Heart left ventricle (tissue), 16 donors: ENCODE measurements around the gene PMEPA1. TPM values are rescaled to one million over a fixed set of nuclear protein-coding genes. Genes with fewer than 3 reads are reported as not detected.

ENCODE experiments used
- ATAC-seq, 4 donors: fragments of 200-7000 bp; cut with Tn5 transposase; one replicate each; pipeline ENCODE4 v1.9.1; 2020 to 2022; ENCODE audit warnings: moderate library complexity in 4 of 4, mild to moderate bottlenecking in 3 of 4, moderate number of reproducible peaks in 1 of 4
- DNase-seq, 5 donors: peaks; one replicate each; pipeline ENCODE4 v3.0.0-alpha.2; 2020
- H3K27ac ChIP-seq, 12 donors: fragments of 200-600 bp; sonication (generic) in 4 of 12; one replicate each; pipeline versions ENCODE4 v1.5.0 to v1.8.0; 2016 to 2022; ENCODE audit warnings: mild to moderate bottlenecking in 2 of 12
- H3K27me3 ChIP-seq, 9 donors: fragments of 200-600 bp; sonication (generic) in 2 of 9; one replicate each; pipeline versions ENCODE4 v1.5.1 to v1.8.0; 2016 to 2022; ENCODE audit warnings: mild to moderate bottlenecking in 3 of 9
- H3K36me3 ChIP-seq, 9 donors: fragments of 200-600 bp; sonication (generic) in 2 of 9; one replicate each; pipeline versions ENCODE4 v1.5.0 to v1.8.0; 2018 to 2022; ENCODE audit warnings: mild to moderate bottlenecking in 2 of 9
- H3K4me1 ChIP-seq, 12 donors: fragments of 200-600 bp; sonication (generic) in 4 of 12; one replicate each; pipeline versions ENCODE4 v1.5.0 to v1.8.0; 2016 to 2022; ENCODE audit warnings: mild to moderate bottlenecking in 3 of 12
- H3K4me3 ChIP-seq, 12 donors: fragments of 200-600 bp; sonication (generic) in 4 of 12; one replicate each; pipeline versions ENCODE4 v1.5.0 to v1.8.0; 2017 to 2022; ENCODE audit warnings: mild to moderate bottlenecking in 9 of 12, moderate library complexity in 4 of 12
- H3K9me3 ChIP-seq, 12 donors: fragments of 200-600 bp; sonication (generic) in 4 of 12; one replicate each; pipeline versions ENCODE4 v1.5.0 to v1.8.0; 2016 to 2022; ENCODE audit warnings: mild to moderate bottlenecking in 1 of 12
- POLR2A ChIP-seq, 2 donors: fragments of 450-650 bp; IDR thresholded peaks; one replicate each; pipeline ENCODE4 v1.6.1; 2017; ENCODE audit warnings: antibody characterized with exemption in 2 of 2, mild to moderate bottlenecking in 2 of 2, moderate library complexity in 2 of 2
- WGBS, 4 donors: extraction: QIAGEN DNeasy Blood & Tissue Kit in 2 of 4; methylation state at CpG; one replicate each; pipeline versions ENCODE4 v1.1.5 to v1.1.7; 2013 to 2018; 5-methylcytosine and 5-hydroxymethylcytosine counted together
- intact Hi-C, 10 donors: fragments of 100-400 bp; cut with DNase I; formaldehyde crosslinking; loops; one replicate each; pipeline versions ENCODE4 v1.11.1 to v1.14.2; 2022
- polyA plus RNA-seq, 2 donors: library from polyadenylated mRNA; stranded (reverse); fragments of 200-250 nt; gene quantifications; one replicate each; pipeline ENCODE4 v1.2.3, GENCODE V29; 2013
- total RNA-seq, 9 donors: library from RNA; depleted of rRNA in 2 of 9; stranded (reverse); fragments of >200 nt in 2 of 9; fragmentation: NEBNext Ultra II Directional in 3 of 9; extraction: Animal tissue kit (Norgen Biotek cat#: 25700) in 3 of 9; gene quantifications; one replicate each; pipeline versions ENCODE4 v1.1.0 to v1.2.4, GENCODE V29; 2016 to 2023
- TF ChIP-seq, protein P1 (sequence below), 12 donors: fragments of 200-600 bp; sonication (generic) in 4 of 12; IDR thresholded peaks; one replicate each; pipeline versions ENCODE4 v1.5.0 to v1.8.0; 2018 to 2022; ENCODE audit warnings: antibody characterized with exemption in 12 of 12, mild to moderate bottlenecking in 5 of 12
- donor health status: ischemic (EF 13 %, LVEDD 7.1; RV severe dilation, severe dysfunction).
- donor health status: healthy with polysubstance abuse.
- donor health status: DM: no; HTN: yes; CAD: no.
- donor health status: DM: no; HTN: no; CAD: no.
- donor health status: ischemic (EF 25% LVEDD 6.9; RV normal size, moderate dysfunction).
- donor health status: ischemic (EF 25% LVEDD 5.7; RV mildly dilated, moderate dysfunction).
- donor health status: healthy.
- donor health status: DM: yes; HTN: yes; CAD: no.
- donor health status: ischemic (EF 35%, LVEDD 5.7; RV mildly dilated, moderate dysfunction).
- donor health status: nonischemic (EF 11% LVEDD 7.7; RV severe dilation, severe dysfunction).
- donor health status: DM: yes; HTN: yes; CAD: no.
- donor health status: PGD.
- donor health status: ischemic (EF 29% LVEDD 5.4; RV normal size, mild dysfunction).
- donor health status: nonischemic (EF 23%, LVEDD 6.1; RV moderate dilation, normal function).

Gene PMEPA1
- total and polyA plus RNA-seq, 11 donors: 12.6 to 115 (median 30.0) TPM

DNA sequence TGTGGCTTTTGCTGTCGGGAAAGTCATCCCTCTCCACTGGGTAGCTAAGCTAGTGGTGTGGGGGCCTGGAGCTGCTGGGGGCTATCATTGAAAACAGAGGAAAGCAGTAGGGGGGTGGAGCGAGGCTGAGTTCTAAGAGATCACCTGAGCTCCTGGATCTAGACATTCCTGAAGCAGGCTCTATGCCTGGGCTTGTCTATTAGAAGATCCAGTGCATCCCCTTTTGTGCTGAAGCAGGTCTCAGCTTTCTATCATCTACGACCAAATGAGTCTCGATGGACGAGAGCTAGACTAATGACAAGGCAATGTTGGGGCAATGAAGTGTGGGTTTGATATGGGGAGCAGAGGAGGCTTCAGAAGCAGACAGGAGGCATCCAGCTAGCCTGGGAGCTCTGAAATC lies 108.1 kb downstream of the PMEPA1 start:
- H3K27me3 ChIP-seq: peaks cover 0 to 5% (median 0%) of the 10 kb centered on the region in 9 donors
- DNase-seq (no peak), ATAC-seq (no peak)
- peaks cover 0 to 6% (median 5%) of the 10 kb centered on the region in 12 donors for H3K4me1 ChIP-seq
- no peak overlapping the region for H3K4me3 ChIP-seq
- no peak overlapping the region for H3K27ac ChIP-seq
- intact Hi-C loops: no loop called here
- H3K36me3 ChIP-seq: no peaks in the 10 kb centered on the region
- TF ChIP-seq, protein P1, sequence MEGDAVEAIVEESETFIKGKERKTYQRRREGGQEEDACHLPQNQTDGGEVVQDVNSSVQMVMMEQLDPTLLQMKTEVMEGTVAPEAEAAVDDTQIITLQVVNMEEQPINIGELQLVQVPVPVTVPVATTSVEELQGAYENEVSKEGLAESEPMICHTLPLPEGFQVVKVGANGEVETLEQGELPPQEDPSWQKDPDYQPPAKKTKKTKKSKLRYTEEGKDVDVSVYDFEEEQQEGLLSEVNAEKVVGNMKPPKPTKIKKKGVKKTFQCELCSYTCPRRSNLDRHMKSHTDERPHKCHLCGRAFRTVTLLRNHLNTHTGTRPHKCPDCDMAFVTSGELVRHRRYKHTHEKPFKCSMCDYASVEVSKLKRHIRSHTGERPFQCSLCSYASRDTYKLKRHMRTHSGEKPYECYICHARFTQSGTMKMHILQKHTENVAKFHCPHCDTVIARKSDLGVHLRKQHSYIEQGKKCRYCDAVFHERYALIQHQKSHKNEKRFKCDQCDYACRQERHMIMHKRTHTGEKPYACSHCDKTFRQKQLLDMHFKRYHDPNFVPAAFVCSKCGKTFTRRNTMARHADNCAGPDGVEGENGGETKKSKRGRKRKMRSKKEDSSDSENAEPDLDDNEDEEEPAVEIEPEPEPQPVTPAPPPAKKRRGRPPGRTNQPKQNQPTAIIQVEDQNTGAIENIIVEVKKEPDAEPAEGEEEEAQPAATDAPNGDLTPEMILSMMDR (IDR thresholded peaks at IDR 0.05): no peak
- no peak for TF ChIP-seq POLR2A (IDR thresholded peaks at IDR 0.05)
- H3K9me3 ChIP-seq: no peaks in the 10 kb centered on the region
- 65 to 95% (median 83%) methylated on average over 5 of the region's 5 CpGs for WGBS, 4 donors

DNA sequence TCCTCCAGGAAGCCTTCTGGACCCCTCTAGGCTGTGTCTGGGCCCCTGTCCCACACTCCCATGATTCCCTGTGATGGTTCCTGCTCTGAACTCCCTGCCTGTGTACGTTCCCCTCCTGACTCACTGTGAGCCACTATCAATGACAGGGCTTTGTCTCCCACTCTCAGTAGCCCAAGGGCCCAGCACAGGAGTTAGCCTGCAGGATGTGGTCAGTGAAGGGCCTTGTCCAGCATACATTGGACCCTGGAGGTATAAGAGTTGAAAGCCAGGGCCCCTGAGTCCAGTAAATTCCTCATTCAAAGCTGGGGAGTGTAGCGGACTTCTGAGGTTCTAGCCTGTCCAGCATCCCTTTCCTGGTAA lies 108.6 kb downstream of the PMEPA1 start:
- H3K27ac ChIP-seq: no peak overlapping the region
- peaks cover 0 to 5% (median 0%) of the 10 kb centered on the region in 9 donors for H3K27me3 ChIP-seq
- peaks cover 0 to 8% (median 5%) of the 10 kb centered on the region in 12 donors for H3K4me1 ChIP-seq
- TF ChIP-seq POLR2A (IDR thresholded peaks at IDR 0.05): no peak
- TF ChIP-seq, protein P1 (IDR thresholded peaks at IDR 0.05): no peak
- no peaks in the 10 kb centered on the region for H3K9me3 ChIP-seq
- no peaks in the 10 kb centered on the region for H3K36me3 ChIP-seq
- intact Hi-C loops: no loop called here
- ATAC-seq: no peak
- no peak for DNase-seq
- 73 to 88% (median 80%) methylated on average over 2 of the region's 2 CpGs for WGBS, 4 donors
- no peak overlapping the region for H3K4me3 ChIP-seq

DNA sequence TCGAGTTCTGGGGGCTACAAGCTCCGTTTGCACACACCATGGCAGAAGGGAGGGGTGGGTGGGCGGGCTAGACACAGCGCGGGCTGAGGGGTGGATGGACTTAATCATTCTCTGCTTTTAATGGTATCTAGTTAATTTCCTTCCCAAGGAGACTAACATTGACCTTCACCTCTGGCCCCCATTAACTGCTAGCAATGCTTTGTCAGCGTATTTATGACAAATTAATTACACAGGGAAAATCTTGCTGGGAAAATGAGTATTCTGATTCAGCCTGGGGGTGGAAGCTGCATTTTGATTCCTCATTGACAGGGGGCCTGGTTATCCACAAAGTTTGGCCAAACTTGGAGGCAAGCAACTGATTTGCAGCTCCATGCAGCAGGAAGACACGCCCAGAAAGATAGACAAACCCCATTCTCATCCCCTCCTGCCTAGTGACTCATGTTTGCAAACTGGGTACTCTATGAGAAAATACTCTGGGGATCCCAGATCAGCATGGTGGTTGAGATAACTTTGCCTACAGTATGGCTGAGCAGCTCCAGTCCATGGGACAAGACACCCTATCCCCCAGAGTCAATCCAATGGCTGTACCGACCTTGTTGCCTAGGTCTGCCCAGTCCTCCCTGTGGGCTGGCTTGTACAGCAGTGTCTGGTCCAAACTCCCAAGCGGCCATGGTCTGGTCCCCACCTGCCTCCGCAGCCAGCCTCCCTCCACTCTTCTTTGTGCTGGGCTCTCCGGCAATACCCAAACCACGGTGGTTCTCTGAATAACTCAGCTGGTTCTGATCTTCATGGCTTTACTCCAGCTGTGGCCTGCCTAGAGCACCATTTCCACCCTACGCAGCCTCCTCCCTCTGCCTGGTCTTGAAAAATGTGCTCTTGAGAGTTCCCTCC lies 109.2 kb downstream of the PMEPA1 start:
- no peak for TF ChIP-seq POLR2A (IDR thresholded peaks at IDR 0.05)
- DNase-seq (no peak), ATAC-seq (no peak)
- H3K9me3 ChIP-seq: no peaks in the 10 kb centered on the region
- peaks cover 0 to 8% (median 5%) of the 10 kb centered on the region in 12 donors for H3K4me1 ChIP-seq
- intact Hi-C loops: no loop called here
- WGBS, 4 donors: 84 to 91% (median 88%) methylated on average over 12 to 13 of the region's 13 CpGs
- no peak overlapping the region for H3K4me3 ChIP-seq
- H3K27me3 ChIP-seq: peaks cover 0 to 5% (median 0%) of the 10 kb centered on the region in 9 donors
- H3K27ac ChIP-seq: no peak overlapping the region
- no peaks in the 10 kb centered on the region for H3K36me3 ChIP-seq

DNA sequence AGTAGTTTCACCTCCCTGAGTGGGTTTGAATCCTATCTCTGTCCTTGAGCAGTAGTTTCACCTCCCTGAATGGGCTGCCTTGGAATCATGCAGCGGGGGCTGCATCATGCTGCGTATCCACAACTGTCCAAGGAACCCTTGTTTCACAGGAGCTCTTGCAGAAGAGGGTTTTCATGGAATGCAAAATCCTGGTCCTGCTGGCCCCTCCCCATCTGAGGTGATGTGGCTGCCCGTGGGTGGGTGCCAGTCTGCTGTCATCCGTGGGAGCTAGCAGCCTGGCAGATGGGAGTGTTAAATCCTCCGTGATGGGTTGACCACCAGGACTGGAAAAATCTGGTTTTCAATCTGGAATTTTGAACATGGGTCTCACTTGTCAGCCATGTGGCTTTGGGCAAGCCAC lies 111.3 kb downstream of the PMEPA1 start:
- intact Hi-C loops: loop anchor here in 7 of 10 donors (1.0 to 10.0 kb wide), 7 partner anchors 54 to 581 kb away; no protein-coding TSS in a partner anchor
- H3K4me3 ChIP-seq: no peak overlapping the region
- no peak overlapping the region for H3K27ac ChIP-seq
- DNase-seq: no peak
- 41 to 83% (median 74%) methylated on average over 3 to 5 of the region's 5 CpGs for WGBS, 4 donors
- H3K4me1 ChIP-seq: peaks cover 0 to 8% (median 5%) of the 10 kb centered on the region in 12 donors
- no peaks in the 10 kb centered on the region for H3K9me3 ChIP-seq
- ATAC-seq: no peak
- H3K36me3 ChIP-seq: no peaks in the 10 kb centered on the region
- peaks cover 0 to 5% (median 0%) of the 10 kb centered on the region in 9 donors for H3K27me3 ChIP-seq
- no peak for TF ChIP-seq POLR2A (IDR thresholded peaks at IDR 0.05)
- TF ChIP-seq, protein P1 (IDR thresholded peaks at IDR 0.05): no peak

Other genes with a start within 250 kb of the PMEPA1 start
- gene CTCFL, start 184.9 kb downstream of the PMEPA1 start, total RNA-seq: not detected
- gene CTCFL, start 184.9 kb downstream of the PMEPA1 start, polyA plus RNA-seq: not detected
- gene PCK1, start 148.9 kb downstream of the PMEPA1 start, total RNA-seq: 10 to 100 TPM in 1 of 9 donors, 1 to 10 TPM in 1, under 1 TPM in 5, not detected in 2; 0.13 to 22.0 (median 0.24) TPM
- gene PCK1, start 148.9 kb downstream of the PMEPA1 start, polyA plus RNA-seq: under 1 TPM; 0.42 to 0.55 TPM
- 1 to 10 TPM in 2 of 9 donors, under 1 TPM in 2, not detected in 5; 0.21 to 1.7 (median 0.90) TPM for gene ZBP1, start 89.6 kb downstream of the PMEPA1 start, total RNA-seq
- gene ZBP1, start 89.6 kb downstream of the PMEPA1 start, polyA plus RNA-seq: under 1 TPM in 1 of 2 donors, not detected in 1; 0.15 TPM